SK-N-SH (cell line): ENCODE data around the gene ANKRD52. TPM values are rescaled to one million over a fixed set of nuclear protein-coding genes. Genes with fewer than 3 reads are reported as not detected.
A peak's percentile ranks its signal among the peaks of the same experiment; 100 is the strongest.
"Not testable (repeated sequence)": the region's sequence is repeated elsewhere in the genome, so short reads cannot be mapped to it uniquely, and the experiment has no call there.

Experiments
- CTCF ChIA-PET: fragments of 300-600, 350-600 bp; formaldehyde crosslinking; extraction: SDS; loops from one replicate; lab custom pipeline; 2021; lab: Yijun Ruan, JAX
- POLR2A ChIA-PET: fragments of 350-600 bp; sonication (Branson Sonifier 250); formaldehyde crosslinking; extraction: SDS; loops from one replicate; lab custom pipeline; 2020; ENCODE audit warnings: antibody characterized with exemption, inconsistent platforms; lab: Yijun Ruan, JAX
- DNase-seq: peaks from one replicate; pipeline ENCODE4 v3.0.0; 2012
- H2AFZ ChIP-seq: fragments of 200-600 bp; sonication (generic); 2 replicates; pipeline ENCODE4 v1.8.1; 2016; ENCODE audit warnings: antibody characterized with exemption, mild to moderate bottlenecking, low read depth
- H3F3A ChIP-seq: fragments of 200-600 bp; sonication (generic); replicated peaks from 2 replicates; pipeline ENCODE3; 2016; ENCODE audit warnings: antibody characterized with exemption, mild to moderate bottlenecking; ENCODE audit not compliant: insufficient read depth
- H3K27ac ChIP-seq, 2 experiments: fragments of 200-500 bp in 1 of 2; fragments of 200-600 bp in 1 of 2; sonication (Bioruptor generic) in 1 of 2; sonication (generic), shearing (Covaris generic) in 1 of 2; 2 replicates each; pipeline versions ENCODE4 v1.5.1 to v1.6.1; 2014 to 2016; ENCODE audit warnings: low read depth in 2 of 2, inconsistent platforms in 1 of 2, low read length in 1 of 2, mild to moderate bottlenecking in 1 of 2, mixed read lengths in 1 of 2
- H3K27me3 ChIP-seq: fragments of 200-600 bp; sonication (generic), shearing (Covaris generic); 2 replicates; pipeline ENCODE4 v1.6.1; 2016; ENCODE audit warnings: mixed run types; ENCODE audit not compliant: insufficient read depth
- H3K36me3 ChIP-seq, 2 experiments: fragments of 200-500 bp in 1 of 2; fragments of 200-600 bp in 1 of 2; sonication (Bioruptor generic) in 1 of 2; sonication (generic) in 1 of 2; replicated peaks in 1 of 2; 2 replicates each; pipeline versions ENCODE3 to v1.5.1; 2014 to 2016; ENCODE audit warnings: low read length in 1 of 2, mild to moderate bottlenecking in 1 of 2; ENCODE audit not compliant: insufficient read depth in 2 of 2, control insufficient read depth in 1 of 2
- H3K4me1 ChIP-seq, 2 experiments: fragments of 200-500 bp in 1 of 2; fragments of 200-600 bp in 1 of 2; sonication (Bioruptor generic) in 1 of 2; sonication (generic), shearing (Covaris generic) in 1 of 2; 2 replicates each; pipeline versions ENCODE4 v1.5.1 to v1.6.1; 2014 to 2016; ENCODE audit warnings: low read depth in 1 of 2, low read length in 1 of 2, mixed run types in 1 of 2; ENCODE audit not compliant: insufficient read depth in 2 of 2, control insufficient read depth in 1 of 2
- H3K4me2 ChIP-seq: fragments of 200-600 bp; sonication (generic), shearing (Covaris generic); 2 replicates; pipeline ENCODE4 v1.6.1; 2017; ENCODE audit warnings: mixed run types
- H3K4me3 ChIP-seq, 2 experiments: fragments of 200-500 bp in 1 of 2; fragments of 200-600 bp in 1 of 2; sonication (Bioruptor generic) in 1 of 2; sonication (generic), shearing (Covaris generic) in 1 of 2; 2 replicates each; pipeline versions ENCODE4 v1.5.1 to v1.8.1; 2014 to 2016; ENCODE audit warnings: low read depth in 2 of 2, inconsistent platforms in 1 of 2, low read length in 1 of 2, mild to moderate bottlenecking in 1 of 2, mixed read lengths in 1 of 2, moderate library complexity in 1 of 2
- H3K79me2 ChIP-seq: fragments of 200-600 bp; sonication (generic); 2 replicates; pipeline ENCODE4 v1.8.1; 2017; ENCODE audit warnings: mild to moderate bottlenecking; ENCODE audit not compliant: insufficient read depth
- H3K9ac ChIP-seq: fragments of 200-600 bp; sonication (generic); 2 replicates; pipeline ENCODE4 v1.6.1; 2017; ENCODE audit warnings: mixed run types
- H3K9me2 ChIP-seq: fragments of 200-600 bp; sonication (generic); 2 replicates; pipeline ENCODE4 v1.6.1; 2017; ENCODE audit warnings: mixed run types
- H3K9me3 ChIP-seq: fragments of 200-600 bp; sonication (generic); 2 replicates; pipeline ENCODE4 v1.6.1; 2017; ENCODE audit warnings: mixed run types, mild to moderate bottlenecking, moderate library complexity
- H4K20me1 ChIP-seq: fragments of 200-600 bp; sonication (generic); 2 replicates; pipeline ENCODE4 v1.6.1; 2017; ENCODE audit warnings: mild to moderate bottlenecking, mixed run types; ENCODE audit not compliant: insufficient read depth
- CHD2 ChIP-seq: fragments of 150-350 bp; IDR thresholded peaks from 2 replicates; pipeline ENCODE4 v1.6.1; 2018; ENCODE audit warnings: low read length; ENCODE audit not compliant: partially characterized antibody
- ELF1 ChIP-seq: IDR thresholded peaks from 2 replicates; pipeline ENCODE4 v1.4.0; 2012
- GABPA ChIP-seq: IDR thresholded peaks from 2 replicates; pipeline ENCODE4 v1.4.0; 2012; ENCODE audit warnings: low read depth, mild to moderate bottlenecking
- MAX ChIP-seq: IDR thresholded peaks from 2 replicates; pipeline ENCODE4 v1.4.0; 2012; ENCODE audit warnings: low read depth
- MEF2A ChIP-seq: IDR thresholded peaks from 2 replicates; pipeline ENCODE4 v1.4.0; 2012; ENCODE audit warnings: low read depth, borderline replicate concordance
- WGBS: methylation state at CpG from one replicate; pipeline ENCODE4 v1.1.6; 2017; ENCODE audit warnings: low lambda C conversion rate; 5-methylcytosine and 5-hydroxymethylcytosine counted together
- polyA plus RNA-seq, 3 experiments: library from polyadenylated mRNA; depleted of rRNA; stranded (reverse); fragments of >200 nt; gene quantifications; 2 replicates each; pipeline ENCODE4 v1.2.3, GENCODE V29; 2012
- TF ChIP-seq, protein P1 (sequence below): IDR thresholded peaks from 2 replicates; pipeline ENCODE4 v1.4.0; 2012; ENCODE audit warnings: low read depth, borderline replicate concordance
- TF ChIP-seq, protein P2 (sequence below): fragments of 200-600 bp; sonication (generic); IDR thresholded peaks from 2 replicates; pipeline ENCODE4 v1.6.1; 2017; ENCODE audit warnings: antibody characterized with exemption, mild to moderate bottlenecking, moderate library complexity

Gene ANKRD52
- polyA plus RNA-seq, 1 of the 3 experiments (the other 2 are of a cell fraction) = 23.4 TPM

DNA sequence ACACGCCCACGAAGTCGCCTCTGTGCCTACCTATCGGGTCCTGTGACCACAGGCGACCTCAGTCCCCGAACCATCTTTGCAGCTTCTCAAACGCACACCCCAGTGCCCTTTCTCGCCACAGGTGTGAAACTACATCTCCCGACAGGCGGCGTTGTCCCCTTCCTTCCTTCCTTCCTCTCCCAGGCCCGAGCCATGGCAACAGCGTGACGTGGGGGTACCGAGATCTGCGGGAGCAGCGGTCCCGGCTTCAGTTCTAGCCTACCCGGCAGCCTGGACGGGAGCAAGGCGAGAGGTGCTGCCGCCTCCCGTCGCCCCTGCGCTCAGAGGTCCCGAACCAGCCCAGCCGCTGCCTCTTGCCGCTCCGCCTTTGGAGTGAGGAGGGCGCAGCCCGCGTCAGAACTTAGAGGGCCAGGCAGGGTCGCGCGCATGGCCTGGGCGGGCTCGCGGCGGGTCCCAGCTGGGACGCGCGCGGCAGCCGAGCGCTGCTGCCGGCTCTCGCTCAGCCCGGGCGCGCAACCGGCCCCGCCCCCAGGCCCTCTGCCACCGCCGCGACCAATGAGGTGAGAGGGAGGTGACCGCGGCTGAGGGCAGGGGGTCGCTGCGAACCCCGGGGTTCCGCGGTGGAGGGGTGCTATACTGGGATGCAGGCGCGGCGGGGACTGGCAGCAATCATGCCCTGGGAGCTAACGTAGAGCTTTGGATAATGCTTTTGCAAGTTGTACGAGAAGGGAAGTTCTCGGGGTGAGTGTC is 8.7 kb upstream of the ANKRD52 start, which contains the start of gene COQ10A (continued):
- TF ChIP-seq, protein P1, sequence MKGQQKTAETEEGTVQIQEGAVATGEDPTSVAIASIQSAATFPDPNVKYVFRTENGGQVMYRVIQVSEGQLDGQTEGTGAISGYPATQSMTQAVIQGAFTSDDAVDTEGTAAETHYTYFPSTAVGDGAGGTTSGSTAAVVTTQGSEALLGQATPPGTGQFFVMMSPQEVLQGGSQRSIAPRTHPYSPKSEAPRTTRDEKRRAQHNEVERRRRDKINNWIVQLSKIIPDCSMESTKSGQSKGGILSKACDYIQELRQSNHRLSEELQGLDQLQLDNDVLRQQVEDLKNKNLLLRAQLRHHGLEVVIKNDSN = no peak
- TF ChIP-seq MEF2A (no peak), GABPA (peak; percentile 83), MAX (peak; percentile 82), CHD2 (peak; percentile 23), ELF1 (no peak; the same call in 1 of the 2 replicates)

DNA sequence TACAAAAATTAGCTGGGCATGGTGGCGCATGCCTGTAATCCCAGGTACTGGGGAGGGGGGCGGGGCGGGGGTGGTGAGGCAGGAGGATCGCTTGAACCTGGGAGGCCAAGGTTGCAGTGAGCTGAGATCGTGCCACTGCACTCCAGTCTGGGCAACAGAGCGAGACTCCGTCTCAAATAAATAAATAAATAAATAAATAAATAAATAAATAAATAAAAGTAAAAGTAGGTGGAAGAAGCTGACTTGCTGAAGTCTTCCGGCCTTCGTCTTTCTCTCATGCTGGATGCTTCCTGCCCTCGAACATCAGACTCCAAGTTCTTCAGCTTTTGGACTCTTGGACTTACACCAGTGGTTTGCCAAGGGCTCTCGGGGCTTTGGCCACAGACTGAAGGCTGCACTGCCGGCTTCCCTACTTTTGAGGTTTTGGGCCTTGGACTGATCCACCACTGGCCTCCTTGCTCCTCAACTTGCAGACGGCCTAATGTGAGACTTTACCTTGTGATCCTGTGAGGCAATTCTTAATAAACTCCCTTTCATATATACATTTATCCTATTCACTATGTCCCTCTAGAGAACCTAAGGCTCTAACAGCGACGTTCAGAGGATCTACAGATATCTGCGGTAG is 8.0 kb upstream of the ANKRD52 start:
- H2AFZ ChIP-seq = peak overlapping the region; percentile 96
- not testable (repeated sequence) for H3K9me2 ChIP-seq, H4K20me1 ChIP-seq, H3K9me3 ChIP-seq, H3K27me3 ChIP-seq, DNase-seq, H3K4me1 ChIP-seq, H3K79me2 ChIP-seq
- H3K9ac ChIP-seq = peak overlapping the region; percentile 85
- peak overlapping the region; percentile 86 for H3K4me2 ChIP-seq
- H3F3A ChIP-seq = peaks cover 44% of the 10 kb centered on the region
- peak overlapping the region; percentile 69 to 74 for H3K4me3 ChIP-seq
- ChIA-PET CTCF (interaction anchor here (0.6 to 5.2 kb wide), 14 partner anchors 9 to 1318 kb away, joined by 3 to 49 read pairs (median 4); partner anchors contain the start of genes ANKRD52, PA2G4, RNF41 and SMARCC2), POLR2A (interaction anchor here (0.6 to 1.8 kb wide), 10 partner anchors 8 to 198 kb away, joined by 3 to 12 read pairs (median 4); partner anchors contain the start of genes ANKRD52, CNPY2, CS and RNF41)
- H3K27ac ChIP-seq = peak overlapping the region; percentile 88 to 92
- peaks cover 16 to 21% of the 10 kb centered on the region in 2 experiments for H3K36me3 ChIP-seq
- 67% methylated on average over 16 of the region's 16 CpGs for WGBS

- H3K27me3 ChIP-seq, H3K79me2 ChIP-seq, H3K9ac ChIP-seq, H3K36me3 ChIP-seq, H3K27ac ChIP-seq, H3K9me2 ChIP-seq, H3K4me3 ChIP-seq, H3K9me3 ChIP-seq, DNase-seq, H3K4me2 ChIP-seq, H2AFZ ChIP-seq, H4K20me1 ChIP-seq: not testable (repeated sequence)
- H3F3A ChIP-seq = peaks cover 35% of the 10 kb centered on the region
- H3K4me1 ChIP-seq = peaks cover 4 to 14% of the 10 kb centered on the region in 2 experiments; a peak in 1 of 4 replicates
- TF ChIP-seq, protein P2, sequence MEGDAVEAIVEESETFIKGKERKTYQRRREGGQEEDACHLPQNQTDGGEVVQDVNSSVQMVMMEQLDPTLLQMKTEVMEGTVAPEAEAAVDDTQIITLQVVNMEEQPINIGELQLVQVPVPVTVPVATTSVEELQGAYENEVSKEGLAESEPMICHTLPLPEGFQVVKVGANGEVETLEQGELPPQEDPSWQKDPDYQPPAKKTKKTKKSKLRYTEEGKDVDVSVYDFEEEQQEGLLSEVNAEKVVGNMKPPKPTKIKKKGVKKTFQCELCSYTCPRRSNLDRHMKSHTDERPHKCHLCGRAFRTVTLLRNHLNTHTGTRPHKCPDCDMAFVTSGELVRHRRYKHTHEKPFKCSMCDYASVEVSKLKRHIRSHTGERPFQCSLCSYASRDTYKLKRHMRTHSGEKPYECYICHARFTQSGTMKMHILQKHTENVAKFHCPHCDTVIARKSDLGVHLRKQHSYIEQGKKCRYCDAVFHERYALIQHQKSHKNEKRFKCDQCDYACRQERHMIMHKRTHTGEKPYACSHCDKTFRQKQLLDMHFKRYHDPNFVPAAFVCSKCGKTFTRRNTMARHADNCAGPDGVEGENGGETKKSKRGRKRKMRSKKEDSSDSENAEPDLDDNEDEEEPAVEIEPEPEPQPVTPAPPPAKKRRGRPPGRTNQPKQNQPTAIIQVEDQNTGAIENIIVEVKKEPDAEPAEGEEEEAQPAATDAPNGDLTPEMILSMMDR = peak; percentile 29
- ChIA-PET CTCF (interaction anchor here (1.0 to 2.1 kb wide), 4 partner anchors 11 to 74 kb away, joined by 3 to 6 read pairs (median 4); partner anchors contain the start of gene SMARCC2), POLR2A (interaction anchor here (0.6 kb wide), 1 partner anchor 163 kb away, joined by 3 read pairs; no protein-coding TSS in a partner anchor)
- 95% methylated on average over 7 of the region's 7 CpGs for WGBS
These were observed 4.8 kb upstream of the ANKRD52 start for GRCh38 chr12:56262955-56263354.
